Tibial nerve (tissue), 4 donors: ENCODE results near the gene NPIPB12.
"Not testable (repeated sequence)": the region's sequence is repeated elsewhere in the genome, so short reads cannot be mapped to it uniquely, and the experiment has no call there.

Experiments
- EP300 ChIP-seq, 2 donors: sonication (generic); formaldehyde crosslinking; IDR thresholded peaks; one replicate each; pipeline ENCODE4 v1.6.1; 2017; ENCODE audit warnings: antibody characterized with exemption in 2 of 2, mild to moderate bottlenecking in 1 of 2
- POLR2A ChIP-seq, 2 donors: fragments of 450-650 bp; IDR thresholded peaks; one replicate each; pipeline ENCODE4 v1.6.1; 2017; ENCODE audit warnings: antibody characterized with exemption in 2 of 2, mild to moderate bottlenecking in 2 of 2, moderate library complexity in 2 of 2
- TF ChIP-seq, protein P1 (sequence below), 5 experiments: fragments of 200-600 bp in 3 of 5; fragments of 450-650 bp in 2 of 5; sonication (generic) in 3 of 5; IDR thresholded peaks; one replicate each; pipeline ENCODE4 v1.5.1; 2016 to 2019; ENCODE audit warnings: antibody characterized with exemption in 5 of 5, mild to moderate bottlenecking in 3 of 5, moderate library complexity in 2 of 5

DNA sequence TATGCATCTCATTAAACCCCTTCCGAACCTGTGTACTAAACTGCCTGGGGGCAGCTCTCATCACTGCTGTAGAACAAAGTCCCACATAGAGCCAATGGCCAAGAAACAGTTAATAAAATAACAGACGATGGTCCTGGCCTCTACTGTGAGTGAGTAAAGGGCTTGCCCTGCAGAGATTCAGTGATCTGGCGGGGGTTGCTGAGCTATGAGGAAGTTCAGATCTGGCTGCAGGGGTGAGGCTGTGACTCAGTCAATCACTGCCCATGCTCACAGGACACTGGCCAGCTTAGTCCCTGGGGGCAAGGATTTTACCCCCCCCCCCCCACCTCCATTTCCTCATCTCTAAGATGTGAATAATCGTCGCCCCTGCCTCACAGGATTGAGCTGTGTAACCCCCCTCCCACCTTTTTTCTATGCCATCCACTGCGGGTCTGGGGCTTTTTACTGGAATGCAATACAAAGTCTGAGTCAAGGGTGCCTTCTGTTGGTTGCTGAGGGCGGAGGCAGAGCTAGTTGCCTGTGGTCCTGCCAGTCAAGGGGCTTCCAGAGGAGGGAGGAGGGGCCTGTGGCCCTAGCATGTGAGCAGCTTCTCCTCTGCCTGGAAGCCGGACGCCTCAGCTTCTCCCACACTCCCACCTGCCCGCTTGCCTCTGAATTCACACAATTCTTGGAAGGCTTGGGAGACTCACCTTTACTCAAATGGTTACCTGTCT, 38.4 kb downstream of the NPIPB12 start:
- TF ChIP-seq POLR2A, EP300 (IDR thresholded peaks at IDR 0.05): not testable (repeated sequence)
- TF ChIP-seq, protein P1, sequence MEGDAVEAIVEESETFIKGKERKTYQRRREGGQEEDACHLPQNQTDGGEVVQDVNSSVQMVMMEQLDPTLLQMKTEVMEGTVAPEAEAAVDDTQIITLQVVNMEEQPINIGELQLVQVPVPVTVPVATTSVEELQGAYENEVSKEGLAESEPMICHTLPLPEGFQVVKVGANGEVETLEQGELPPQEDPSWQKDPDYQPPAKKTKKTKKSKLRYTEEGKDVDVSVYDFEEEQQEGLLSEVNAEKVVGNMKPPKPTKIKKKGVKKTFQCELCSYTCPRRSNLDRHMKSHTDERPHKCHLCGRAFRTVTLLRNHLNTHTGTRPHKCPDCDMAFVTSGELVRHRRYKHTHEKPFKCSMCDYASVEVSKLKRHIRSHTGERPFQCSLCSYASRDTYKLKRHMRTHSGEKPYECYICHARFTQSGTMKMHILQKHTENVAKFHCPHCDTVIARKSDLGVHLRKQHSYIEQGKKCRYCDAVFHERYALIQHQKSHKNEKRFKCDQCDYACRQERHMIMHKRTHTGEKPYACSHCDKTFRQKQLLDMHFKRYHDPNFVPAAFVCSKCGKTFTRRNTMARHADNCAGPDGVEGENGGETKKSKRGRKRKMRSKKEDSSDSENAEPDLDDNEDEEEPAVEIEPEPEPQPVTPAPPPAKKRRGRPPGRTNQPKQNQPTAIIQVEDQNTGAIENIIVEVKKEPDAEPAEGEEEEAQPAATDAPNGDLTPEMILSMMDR (IDR thresholded peaks at IDR 0.05), result not testable (repeated sequence)
